Stimulated activated CD8-positive, alpha-beta memory T cell treated with anti-CD3 and anti-CD28 coated beads, Interleukin-7, amount 100 ng/mL, for 48 hours (primary cell): ENCODE data around the gene NDST1.

Experiments
- DNase-seq, 2 donors: peaks; one replicate each; pipeline ENCODE4 v3.0.0-alpha.2; 2020; ENCODE audit warnings: low read depth in 1 of 2; ENCODE audit errors: extremely low read depth in 1 of 2

The NDST1 gene

DNA sequence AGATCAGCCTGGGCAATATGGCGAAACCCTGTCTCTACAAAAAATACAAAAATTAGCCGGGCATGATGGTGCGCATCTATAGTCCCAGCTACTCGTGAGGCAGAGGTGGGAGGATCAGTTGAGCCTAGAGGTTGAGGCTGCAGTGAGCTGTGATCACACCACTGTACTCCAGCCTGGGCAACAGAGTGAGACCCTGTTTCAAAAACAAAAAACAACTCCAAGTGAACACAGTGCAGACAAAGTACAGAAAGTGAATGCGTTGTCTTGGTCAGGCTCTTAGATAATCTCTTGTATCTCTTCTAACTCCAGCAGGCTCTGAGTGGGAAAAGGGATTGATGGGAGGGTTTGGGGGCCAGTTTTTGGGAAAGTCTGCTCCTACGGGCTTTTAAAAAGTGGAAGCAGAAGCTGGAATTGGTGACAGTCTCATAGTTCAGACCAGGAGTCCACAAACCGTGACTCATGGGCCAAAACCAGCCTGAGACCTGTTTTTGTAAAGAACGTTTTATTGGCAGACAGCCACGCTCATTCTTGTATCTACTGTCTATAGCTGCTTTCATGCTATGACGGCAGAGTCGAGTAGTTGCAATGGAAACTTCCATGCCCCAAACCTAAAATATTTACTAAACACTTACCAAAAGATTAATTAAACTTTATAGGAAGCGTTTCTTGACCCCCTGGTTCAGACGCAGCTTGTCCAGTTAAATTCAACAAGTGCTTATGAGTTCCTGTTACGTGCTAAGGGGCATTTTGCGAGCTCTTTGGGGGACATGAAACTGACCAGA, 32.9 kb downstream of the NDST1 start:
- no peak for DNase-seq

DNA sequence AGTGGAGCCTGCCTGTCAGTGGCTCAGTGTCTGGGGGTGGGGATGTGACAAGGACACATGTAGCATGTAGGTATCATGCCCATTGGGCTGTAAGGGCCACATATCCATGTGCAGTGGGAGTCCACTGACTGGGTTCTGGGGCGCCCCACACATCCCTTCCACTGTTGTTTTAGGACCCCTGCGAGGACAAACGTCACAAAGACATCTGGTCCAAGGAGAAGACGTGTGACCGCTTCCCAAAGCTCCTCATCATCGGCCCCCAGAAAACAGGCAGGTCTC, 33.4 kb downstream of the NDST1 start:
- DNase-seq = no peak

DNA sequence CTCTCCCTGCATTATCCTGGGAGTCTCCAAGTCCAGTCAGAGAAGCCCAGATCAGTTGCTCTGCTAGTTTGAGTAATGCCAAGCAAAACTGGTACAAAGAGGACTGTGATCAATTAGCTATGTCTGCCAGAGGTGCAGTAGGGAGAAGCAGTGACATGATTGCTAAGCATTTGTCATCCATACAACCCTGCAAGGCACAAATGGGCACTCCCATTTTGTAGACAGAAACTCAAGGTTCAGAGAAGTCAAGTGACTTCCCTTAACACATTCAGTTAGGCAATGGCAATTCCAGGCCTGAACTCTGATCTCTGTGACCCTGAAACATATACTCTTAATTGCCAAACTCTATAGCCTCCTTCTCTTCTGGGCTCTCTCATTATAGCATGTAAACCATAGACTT, 34.0 kb downstream of the NDST1 start:
- no peak for DNase-seq

DNA sequence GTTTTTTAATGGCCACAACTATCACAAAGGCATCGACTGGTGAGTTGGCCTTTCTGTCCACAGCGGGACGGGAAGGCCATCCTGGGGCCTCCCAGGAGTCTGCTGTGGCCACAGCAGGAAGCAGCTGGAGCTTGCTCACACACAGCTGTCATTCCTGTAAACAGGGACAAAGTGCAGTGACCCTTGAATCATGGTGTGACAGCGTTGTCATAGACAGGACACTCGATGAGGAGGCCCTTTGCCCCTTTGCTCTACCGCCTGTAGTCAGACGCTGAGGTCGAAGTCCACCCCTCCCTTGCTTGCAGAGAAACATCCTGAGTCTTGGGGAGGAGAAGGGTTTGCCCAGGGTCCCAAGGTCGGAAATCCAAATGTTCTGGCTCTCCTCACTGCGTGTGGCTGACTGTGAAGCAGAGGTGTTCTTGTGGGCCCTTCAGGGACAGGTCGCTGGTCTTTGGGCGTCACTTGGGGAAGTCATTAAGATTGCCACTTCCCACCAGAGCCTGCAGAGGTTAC, 35.1 kb downstream of the NDST1 start:
- no peak for DNase-seq

DNA sequence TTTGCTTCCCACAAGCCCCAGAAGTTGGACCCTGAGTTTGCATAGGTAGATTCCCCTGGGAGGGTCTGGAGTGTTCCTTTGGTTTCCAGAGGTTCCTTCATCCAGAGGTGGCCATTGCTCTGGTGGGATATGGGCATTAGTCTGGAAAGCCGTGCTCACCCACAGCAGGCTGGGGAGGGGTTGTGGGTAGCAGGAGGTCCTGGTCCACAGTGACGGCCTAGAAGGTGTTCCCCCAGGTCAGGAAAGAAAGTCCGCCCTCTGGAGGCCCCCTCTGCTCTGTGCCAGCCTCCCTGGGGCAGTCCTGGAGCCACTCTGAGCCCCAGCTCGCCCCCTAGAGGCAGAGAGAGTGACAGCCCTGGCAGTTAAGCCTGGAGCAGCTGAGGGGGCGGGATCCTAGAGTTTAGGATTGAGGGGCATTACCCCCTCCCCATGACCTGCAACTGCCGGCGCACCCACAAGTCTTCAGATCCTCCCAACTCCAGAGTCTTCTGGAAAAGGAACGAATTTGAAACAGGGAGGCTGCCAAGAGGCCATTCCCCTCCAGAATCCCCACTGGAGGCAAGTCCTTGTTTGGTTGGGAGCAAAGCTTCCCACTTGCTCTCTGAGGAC, 36.8 kb downstream of the NDST1 start:
- peak; percentile 41 to 55 for DNase-seq

DNA sequence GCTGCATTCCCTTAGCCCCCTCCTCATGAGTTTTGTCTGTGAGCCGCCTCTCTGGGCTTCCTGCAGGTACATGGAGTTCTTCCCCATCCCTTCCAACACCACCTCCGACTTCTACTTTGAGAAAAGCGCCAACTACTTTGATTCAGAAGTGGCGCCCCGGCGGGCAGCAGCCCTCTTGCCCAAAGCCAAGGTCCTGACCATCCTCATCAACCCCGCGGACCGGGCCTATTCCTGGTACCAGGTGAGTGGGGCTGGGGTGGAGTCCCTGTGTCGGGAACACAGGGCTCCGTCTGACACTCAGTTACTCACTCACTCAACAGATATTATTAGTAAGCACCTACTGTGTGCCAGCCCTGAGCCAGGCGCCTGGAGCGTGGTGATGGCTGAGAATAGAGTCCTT, 37.3 kb downstream of the NDST1 start:
- DNase-seq = no peak

DNA sequence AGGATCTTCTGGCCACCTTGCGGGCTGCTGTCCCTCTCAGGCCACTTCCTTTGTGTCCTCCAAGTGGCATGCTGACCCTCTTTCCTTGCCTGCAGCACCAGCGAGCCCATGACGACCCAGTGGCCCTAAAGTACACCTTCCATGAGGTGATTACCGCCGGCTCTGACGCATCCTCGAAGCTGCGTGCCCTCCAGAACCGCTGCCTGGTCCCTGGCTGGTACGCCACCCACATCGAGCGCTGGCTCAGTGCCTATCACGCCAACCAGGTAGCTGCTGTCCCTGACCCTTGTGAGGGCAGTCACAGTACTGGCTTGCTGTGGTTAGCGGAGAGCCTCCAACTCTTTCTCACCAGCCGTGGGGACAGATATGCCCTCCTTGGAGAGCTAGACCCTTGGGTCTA, 40.2 kb downstream of the NDST1 start:
- DNase-seq = no peak

DNA sequence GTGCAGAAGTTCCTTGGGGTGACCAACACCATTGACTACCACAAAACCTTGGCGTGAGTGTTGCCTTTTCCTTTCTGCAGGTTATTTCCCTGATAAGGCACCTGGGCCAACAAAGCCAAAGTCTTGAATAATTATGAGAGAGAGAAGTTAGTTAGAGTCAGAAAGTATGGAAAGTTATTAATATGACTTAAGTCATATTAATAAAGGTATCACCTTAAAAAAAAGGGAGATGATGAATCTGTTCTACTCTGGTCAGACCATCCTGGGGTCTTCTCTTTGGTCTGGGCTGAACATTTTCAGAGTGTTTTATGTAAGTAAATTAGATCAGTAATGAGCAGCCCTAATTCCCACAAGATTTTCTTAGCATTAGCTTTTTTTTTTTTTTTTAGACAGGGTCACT, 41.8 kb downstream of the NDST1 start:
- no peak for DNase-seq

DNA sequence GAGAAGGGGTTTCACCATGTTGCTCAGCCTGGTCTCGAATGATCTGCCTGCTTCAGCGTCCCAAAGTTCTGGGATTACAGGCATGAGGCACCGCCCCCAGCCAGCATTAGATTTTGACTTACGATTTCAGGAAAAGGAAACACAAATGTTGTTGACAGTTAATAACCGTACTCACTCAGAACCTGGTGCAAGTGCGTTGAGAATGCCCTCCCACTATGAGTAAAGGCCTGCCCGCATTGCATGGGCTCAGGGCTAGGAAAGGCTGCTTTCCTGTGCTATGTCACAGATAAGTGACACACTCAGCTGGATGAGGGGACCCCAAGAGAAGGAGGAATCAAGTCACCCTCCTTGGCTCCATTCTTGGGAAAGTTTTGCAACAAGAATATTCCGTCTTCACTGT, 42.4 kb downstream of the NDST1 start:
- DNase-seq = no peak

DNA sequence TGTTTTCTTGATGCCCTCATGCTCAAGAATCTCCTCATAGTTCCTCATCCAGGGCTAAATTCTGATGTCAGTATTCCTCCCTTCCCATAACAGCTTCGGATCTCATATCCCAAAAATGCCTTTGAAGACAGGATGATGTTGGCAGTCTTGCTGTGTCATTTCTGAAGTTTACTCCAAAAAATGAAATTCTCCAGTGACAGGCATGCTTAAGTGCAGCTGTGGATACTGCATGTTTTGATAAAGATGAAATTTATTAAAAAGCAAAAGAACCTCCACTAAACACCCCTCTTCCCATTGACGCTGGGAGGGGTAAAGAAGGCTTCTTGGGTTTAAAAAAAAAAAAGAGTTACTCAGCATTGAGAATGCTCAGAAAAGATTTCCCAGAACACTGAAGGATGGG, 43.1 kb downstream of the NDST1 start:
- no peak for DNase-seq

DNA sequence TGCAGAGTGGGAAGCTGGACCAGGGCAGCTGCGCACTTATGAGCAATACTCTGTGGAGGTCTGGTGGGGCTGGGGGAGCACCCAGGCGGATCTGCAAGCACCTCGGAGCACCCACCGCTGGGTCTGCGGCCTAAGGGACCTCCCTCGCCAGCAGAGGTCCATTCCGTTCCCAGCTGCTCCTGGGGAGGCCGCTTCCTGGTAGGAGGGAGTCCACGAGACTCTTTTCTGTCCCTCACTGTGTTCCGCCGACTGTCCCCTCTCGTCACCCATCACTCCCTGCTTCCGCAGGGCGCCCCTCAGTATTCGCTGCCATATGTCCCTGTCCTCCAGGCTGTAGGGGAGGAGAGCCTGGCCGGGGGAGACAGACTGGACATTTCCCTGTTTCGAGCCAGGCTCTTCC, 45.5 kb downstream of the NDST1 start:
- no peak for DNase-seq

DNA sequence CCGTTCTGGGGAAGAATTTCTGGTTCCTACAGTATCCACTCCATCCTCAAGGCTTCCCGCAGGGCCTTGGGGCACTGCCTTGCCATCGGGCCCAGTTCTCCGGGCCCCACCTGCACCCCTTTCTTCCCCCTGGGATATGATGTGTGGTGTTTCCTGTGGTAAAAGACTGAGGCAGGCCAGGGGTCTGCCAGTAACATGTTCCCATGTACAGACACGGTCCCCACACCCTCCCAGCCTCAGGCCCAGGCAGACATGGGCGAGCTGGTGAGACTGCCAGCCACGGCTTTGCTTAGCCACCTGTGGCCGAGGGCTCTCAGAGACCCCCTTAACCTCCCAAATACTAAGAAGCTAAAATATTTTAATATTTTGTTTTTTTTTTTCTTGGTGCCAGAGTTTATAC, 46.0 kb downstream of the NDST1 start:
- no peak for DNase-seq

DNA sequence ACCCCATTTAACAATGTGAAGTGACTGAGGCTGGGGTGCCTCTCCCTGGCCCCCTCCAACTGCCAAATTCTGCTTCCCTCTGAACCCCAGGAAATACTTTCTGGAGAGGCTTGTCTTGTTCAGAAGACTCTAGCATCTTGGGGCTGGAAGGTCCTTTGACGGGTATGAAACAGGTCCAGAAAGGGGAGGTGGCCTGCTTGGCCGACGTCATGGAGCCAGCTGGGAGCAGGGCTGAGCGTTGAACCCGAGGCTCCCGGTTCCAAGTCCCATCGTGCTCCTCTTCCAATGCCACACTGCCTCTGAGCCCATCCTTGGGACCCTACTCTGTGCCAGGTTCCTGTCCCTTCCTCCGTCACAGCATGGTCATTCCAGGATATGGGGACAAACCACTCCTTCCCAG, 46.9 kb downstream of the NDST1 start:
- no peak for DNase-seq

DNA sequence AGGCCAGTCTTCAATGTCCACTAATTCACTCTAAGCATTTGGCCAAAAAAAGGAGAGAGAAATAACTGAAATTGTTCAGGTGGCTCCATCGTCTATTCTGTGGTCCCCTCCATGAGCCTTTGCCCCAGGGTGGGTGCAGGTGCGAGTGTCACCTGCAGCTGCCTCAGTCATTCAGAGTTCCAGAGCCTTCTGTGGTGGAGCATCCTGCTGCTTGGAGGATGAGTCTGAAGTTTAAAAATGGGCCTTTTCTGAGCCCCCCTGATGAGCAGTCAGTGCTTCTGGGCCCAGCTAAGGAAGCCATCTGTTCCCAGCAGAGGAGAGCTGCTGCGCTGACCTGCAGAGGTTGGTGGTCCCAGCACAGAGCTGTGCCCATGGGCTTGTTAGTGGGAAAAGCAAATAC, 48.2 kb downstream of the NDST1 start:
- no peak for DNase-seq

DNA sequence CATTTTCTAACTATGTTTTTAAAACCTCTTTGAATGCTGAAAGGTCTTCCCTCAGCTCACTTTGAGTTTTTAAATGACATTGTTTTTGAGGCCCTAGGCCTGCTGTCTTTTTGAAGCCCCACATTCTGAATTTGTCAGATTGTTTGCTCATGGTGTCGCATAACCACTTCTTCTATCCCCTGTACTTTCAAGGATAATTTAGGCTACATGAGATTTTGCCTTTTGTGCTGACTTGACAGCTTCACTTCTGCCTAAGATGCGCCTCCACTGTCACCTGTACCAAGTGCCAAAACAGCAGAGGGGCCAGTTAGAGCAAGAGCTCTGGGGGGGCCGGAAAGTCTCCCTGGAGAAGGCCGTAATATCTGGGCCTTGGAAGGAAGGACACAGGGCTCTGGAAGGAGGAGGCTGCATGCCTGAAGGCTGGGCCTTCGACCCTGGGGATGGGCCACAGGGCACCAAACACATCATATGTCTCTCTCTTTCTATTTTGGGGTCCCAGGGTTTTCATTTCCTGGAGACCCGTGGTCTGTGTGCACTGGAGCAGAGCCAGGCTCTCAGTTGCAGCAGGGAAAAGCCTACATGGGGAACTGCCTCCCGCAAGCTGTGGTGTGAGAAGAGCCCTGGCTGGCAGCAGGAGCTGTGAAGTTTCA, 49.1 kb downstream of the NDST1 start:
- DNase-seq = no peak

DNA sequence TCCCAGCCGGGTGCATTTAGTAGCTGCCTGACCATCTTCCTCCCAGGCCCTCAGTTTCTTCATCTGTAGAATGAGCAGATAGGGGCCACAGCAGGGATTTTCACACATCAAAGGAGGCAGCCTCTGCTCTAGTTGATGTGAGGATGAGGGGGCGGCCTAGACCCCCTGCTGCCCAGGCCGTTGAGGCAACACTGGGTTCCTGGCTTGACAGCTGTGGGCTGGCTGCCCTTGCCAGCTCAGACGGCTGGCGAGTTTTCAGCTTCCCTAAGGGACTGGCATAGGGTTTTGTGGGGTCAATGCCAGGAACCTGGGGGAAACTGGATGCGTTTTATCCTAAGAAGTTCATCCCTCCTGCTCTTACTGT, 49.6 kb downstream of the NDST1 start:
- no peak for DNase-seq

DNA sequence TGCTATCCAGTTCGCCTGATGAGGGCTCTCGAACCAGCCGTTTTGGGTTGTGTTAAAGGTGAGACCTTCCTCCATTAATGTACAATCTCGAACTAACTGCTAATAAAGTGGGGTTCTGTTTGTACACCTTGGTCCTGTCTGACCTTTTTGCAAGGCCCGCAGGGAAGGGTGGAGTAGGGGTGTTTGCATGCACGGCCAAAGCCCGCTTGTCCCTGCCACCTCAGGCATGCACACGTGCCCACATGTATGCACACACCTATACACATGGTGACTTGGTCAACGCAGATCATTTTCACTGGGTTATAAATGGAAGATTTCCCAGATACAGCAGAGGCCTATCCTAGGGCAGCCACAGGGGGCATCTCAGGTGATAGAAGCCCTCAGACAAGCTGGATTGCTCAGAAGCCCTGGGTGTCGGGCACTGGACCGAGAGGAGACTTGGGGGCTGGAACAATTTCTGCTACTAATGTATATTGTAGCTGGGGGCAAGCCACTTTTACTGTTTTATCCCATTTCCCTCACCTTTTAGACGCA, 50.2 kb downstream of the NDST1 start:
- no peak for DNase-seq

DNA sequence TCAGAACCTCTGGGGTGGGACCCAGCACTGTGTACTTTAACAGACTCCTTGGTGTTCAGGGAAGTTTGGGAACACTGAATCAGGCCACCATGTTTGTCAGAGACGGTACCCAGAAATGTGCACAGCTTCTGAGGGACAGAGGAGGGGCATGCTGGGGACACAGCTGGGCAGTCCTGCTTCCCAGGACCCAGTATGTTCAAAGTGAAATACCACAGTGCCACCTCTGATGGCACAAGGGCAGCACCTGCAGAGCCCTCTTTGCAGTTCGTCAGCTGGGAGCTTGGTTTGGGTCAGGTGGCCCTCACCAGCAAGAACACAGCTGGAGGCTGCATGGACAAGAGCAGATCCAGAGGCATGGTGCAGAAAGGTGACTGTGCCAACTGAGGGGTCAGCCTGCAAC, 51.2 kb downstream of the NDST1 start:
- DNase-seq = no peak

DNA sequence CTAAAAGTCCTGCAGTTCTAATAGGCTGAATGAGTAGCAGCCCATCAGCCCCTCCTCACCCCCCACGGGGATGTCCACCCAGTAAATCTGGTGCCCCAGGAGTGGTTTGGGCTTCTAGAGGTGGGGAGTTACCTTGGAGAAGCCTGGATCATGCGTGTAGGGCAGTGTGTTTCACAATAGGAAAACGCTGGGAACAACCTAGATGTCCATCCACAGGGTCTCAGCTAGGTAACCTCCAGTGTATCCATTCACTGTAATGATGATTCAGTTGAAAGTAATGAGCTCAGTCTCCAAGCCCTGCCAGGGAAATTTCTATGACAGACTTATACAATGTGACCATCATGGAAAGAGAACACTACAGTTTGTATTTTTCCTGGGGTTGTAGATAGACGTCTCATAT, 51.8 kb downstream of the NDST1 start:
- DNase-seq = no peak

DNA sequence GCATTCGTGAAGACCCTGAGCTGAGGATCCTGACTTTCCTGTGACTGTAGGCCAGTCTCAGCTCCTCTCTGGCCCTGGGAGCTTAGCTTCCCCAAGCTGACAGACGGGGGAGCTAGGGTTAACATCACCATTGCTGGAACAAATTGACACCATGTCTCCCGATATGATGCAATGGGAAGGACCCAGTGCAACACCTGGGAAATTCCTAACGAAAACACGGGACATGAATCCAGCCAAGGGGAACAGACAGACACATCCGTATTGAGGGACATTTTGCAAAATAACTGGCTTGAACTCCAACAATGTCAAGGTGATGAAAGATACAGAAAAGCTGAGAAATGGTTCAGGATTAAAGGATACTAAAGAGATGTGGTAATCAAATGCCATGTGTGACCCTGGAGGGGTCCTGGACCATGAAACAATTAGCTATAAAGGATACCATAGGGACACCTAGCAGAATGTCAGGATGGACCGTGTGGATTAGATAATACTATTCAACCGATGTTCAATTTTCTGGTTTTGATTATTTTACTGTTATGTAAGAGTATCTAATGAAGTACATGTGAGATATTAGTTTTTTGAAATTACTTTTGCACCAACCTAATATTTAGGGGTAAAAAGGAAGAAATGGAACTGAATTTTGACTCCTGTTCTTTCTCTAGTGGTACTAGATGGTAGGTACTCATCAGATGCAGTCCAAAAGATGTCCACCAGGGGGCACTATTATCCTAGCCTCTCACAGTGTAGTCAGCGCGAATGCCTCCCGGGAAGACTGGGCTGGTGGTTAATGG, 52.7 kb downstream of the NDST1 start:
- peak; percentile 33 to 77 for DNase-seq

DNA sequence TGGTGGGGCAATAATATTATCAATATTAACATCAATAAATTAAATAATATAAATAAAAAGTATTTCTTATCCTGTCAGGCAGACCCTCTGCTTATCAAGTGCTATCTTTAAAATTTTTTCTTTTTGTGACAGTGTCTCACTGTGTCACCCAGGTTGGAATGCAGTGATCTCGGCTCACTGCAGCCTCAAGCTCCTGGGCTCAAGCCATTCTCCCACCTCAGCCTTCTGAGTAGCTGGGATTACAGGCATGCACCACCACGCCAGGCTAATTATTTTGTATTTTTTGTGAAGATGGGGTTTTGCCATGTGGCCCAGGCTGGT, 53.2 kb downstream of the NDST1 start:
- no peak for DNase-seq
